Mesenchymal stem cell (in vitro differentiated cells and primary cell): Measurements from ENCODE around the gene FEZF2.
A peak's percentile ranks its signal among the peaks of the same experiment; 100 is the strongest.

Experiments
- DNase-seq: peaks from one replicate; pipeline ENCODE4 v3.0.0-alpha.2; 2013
- H2AFZ ChIP-seq: one replicate; pipeline ENCODE4 v1.6.1; 2013; ENCODE audit warnings: low read depth, mild to moderate bottlenecking, control low read depth, inconsistent platforms, low read length, moderate library complexity
- H2AK5ac ChIP-seq: 2 replicates; pipeline ENCODE4 v1.6.1; 2013; ENCODE audit warnings: low read length, moderate library complexity, mild to moderate bottlenecking, inconsistent platforms; ENCODE audit not compliant: severe bottlenecking
- H2BK120ac ChIP-seq: one replicate; pipeline ENCODE4 v1.6.1; 2013; ENCODE audit warnings: low read depth, mild to moderate bottlenecking, inconsistent platforms, low read length, moderate library complexity
- H2BK12ac ChIP-seq, 2 experiments: one replicate each; pipeline ENCODE4 v1.6.1; 2013; ENCODE audit warnings: inconsistent platforms in 2 of 2, low read length in 2 of 2, mild to moderate bottlenecking in 2 of 2, moderate library complexity in 2 of 2, control low read depth in 1 of 2
- H2BK15ac ChIP-seq: one replicate; pipeline ENCODE4 v1.6.1; 2013; ENCODE audit warnings: mild to moderate bottlenecking, low read depth, inconsistent platforms; ENCODE audit not compliant: poor library complexity, severe bottlenecking
- H2BK5ac ChIP-seq: 2 replicates; pipeline ENCODE4 v1.6.1; 2013; ENCODE audit warnings: low read depth, mild to moderate bottlenecking, low read length, control low read depth, inconsistent platforms; ENCODE audit not compliant: poor library complexity, severe bottlenecking
- H3K14ac ChIP-seq, 2 experiments: one replicate each; pipeline ENCODE4 v1.6.1; 2013; ENCODE audit warnings: inconsistent platforms in 2 of 2, low read length in 2 of 2, control low read depth in 1 of 2, mild to moderate bottlenecking in 1 of 2, moderate library complexity in 1 of 2
- H3K18ac ChIP-seq, 2 experiments: one replicate each; pipeline ENCODE4 v1.6.1; 2013; ENCODE audit warnings: inconsistent platforms in 2 of 2, low read length in 2 of 2, control low read depth in 1 of 2, low read depth in 1 of 2, mild to moderate bottlenecking in 1 of 2
- H3K23ac ChIP-seq, 2 experiments: one replicate each; pipeline ENCODE4 v1.6.1; 2013; ENCODE audit warnings: inconsistent platforms in 2 of 2, low read length in 2 of 2, mild to moderate bottlenecking in 2 of 2, moderate library complexity in 2 of 2, control low read depth in 1 of 2
- H3K27ac ChIP-seq: 2 replicates; pipeline ENCODE4 v1.5.1; 2013; ENCODE audit warnings: mild to moderate bottlenecking, moderate library complexity, low read length, control low read depth, inconsistent platforms; ENCODE audit not compliant: poor library complexity, severe bottlenecking
- H3K27me3 ChIP-seq, 2 experiments: 2 replicates each; pipeline versions ENCODE4 v1.6.1 to v1.7.0; 2013; ENCODE audit warnings: low read length in 2 of 2, mild to moderate bottlenecking in 2 of 2, moderate library complexity in 2 of 2, control low read depth in 1 of 2, inconsistent platforms in 1 of 2; ENCODE audit not compliant: control insufficient read depth in 1 of 2, insufficient read depth in 1 of 2
- H3K36me3 ChIP-seq, 2 experiments: 2 replicates each; pipeline versions ENCODE4 v1.6.1 to v1.7.0; 2013; ENCODE audit warnings: low read length in 2 of 2, control low read depth in 1 of 2, inconsistent platforms in 1 of 2, low read depth in 1 of 2, mild to moderate bottlenecking in 1 of 2; ENCODE audit not compliant: insufficient read depth in 2 of 2, control insufficient read depth in 1 of 2
- H3K4ac ChIP-seq, 2 experiments: one replicate each; pipeline ENCODE4 v1.6.1; 2013; ENCODE audit warnings: inconsistent platforms in 2 of 2, low read length in 2 of 2, mild to moderate bottlenecking in 2 of 2, moderate library complexity in 2 of 2, control low read depth in 1 of 2, low read depth in 1 of 2
- H3K4me1 ChIP-seq: 2 replicates; pipeline ENCODE4 v1.6.1; 2013; ENCODE audit warnings: low read depth, low read length, control low read depth; ENCODE audit not compliant: control insufficient read depth, insufficient read depth
- H3K4me2 ChIP-seq: 2 replicates; pipeline ENCODE4 v1.6.1; 2013; ENCODE audit warnings: low read length, mild to moderate bottlenecking, inconsistent platforms; ENCODE audit not compliant: poor library complexity, severe bottlenecking
- H3K4me3 ChIP-seq, 2 experiments: 2 replicates each; pipeline versions ENCODE4 v1.5.1 to v1.7.0; 2013; ENCODE audit warnings: low read length in 2 of 2, mild to moderate bottlenecking in 2 of 2, control low read depth in 1 of 2, low read depth in 1 of 2; ENCODE audit not compliant: insufficient read depth in 1 of 2
- H3K79me1 ChIP-seq: replicated peaks from 2 replicates; pipeline ENCODE4 v1.6.1; 2013; ENCODE audit warnings: mild to moderate bottlenecking, control low read depth, low read length, inconsistent platforms; ENCODE audit not compliant: poor library complexity, severe bottlenecking
- H3K9ac ChIP-seq: 2 replicates; pipeline ENCODE4 v1.7.0; 2013; ENCODE audit warnings: mild to moderate bottlenecking, low read length, moderate library complexity
- H3K9me3 ChIP-seq: 2 replicates; pipeline ENCODE4 v1.7.0; 2013; ENCODE audit warnings: mild to moderate bottlenecking, low read length; ENCODE audit not compliant: control insufficient read depth
- H4K8ac ChIP-seq: one replicate; pipeline ENCODE4 v1.6.1; 2013; ENCODE audit warnings: inconsistent platforms, mild to moderate bottlenecking, low read length, moderate library complexity
- H4K91ac ChIP-seq: one replicate; pipeline ENCODE4 v1.6.1; 2013; ENCODE audit warnings: mild to moderate bottlenecking, low read length, inconsistent platforms
- WGBS: methylation state at CpG from one replicate; pipeline ENCODE4 v1.1.7; 2013; ENCODE audit warnings: mixed read lengths; 5-methylcytosine and 5-hydroxymethylcytosine counted together

FEZF2 gene

DNA sequence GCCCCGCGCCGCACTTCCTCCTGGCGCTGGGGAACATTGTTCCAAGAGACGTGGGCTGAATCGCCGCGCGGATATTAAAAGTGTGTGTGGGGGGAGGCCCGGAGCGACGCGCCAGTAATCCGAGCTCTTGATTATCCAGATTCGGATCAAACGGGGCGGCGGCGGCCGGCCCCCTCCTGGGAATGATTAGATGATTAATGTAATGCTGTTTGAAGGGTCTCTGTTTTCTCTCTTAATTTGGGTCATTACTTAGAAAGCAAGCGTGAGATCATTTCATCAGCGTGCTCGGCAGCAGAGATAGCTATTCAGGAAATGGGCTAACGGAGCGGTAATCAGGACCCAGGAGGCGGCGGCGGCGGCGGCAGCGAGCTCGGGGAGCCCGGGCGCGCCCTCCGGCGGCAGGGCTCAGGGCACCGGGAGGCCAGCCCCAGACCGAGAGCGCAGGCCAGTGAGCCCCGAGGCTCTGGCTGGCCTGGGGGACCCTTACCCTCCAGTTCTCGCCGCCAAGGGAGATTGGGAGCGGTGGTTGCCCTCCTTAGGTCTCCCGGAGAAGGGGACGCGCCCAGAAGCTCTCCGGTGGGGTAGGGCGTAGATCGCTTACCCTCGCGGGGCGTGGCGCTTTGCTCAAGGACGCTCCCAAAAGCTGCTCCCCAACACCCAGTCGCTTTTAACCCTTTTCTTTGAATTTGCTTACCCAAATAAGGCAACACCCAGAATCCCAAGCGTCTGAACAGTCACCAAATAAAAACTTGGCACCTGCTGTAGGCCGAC is 4.5 kb downstream of the FEZF2 start:
- Histone ChIP-seq H2BK5ac (no peak overlapping the region), H4K91ac (no peak overlapping the region), H3K79me1 (no peaks in the 10 kb centered on the region), H3K36me3 (no peaks in the 10 kb centered on the region), H3K23ac (no peak overlapping the region), H3K4me3 (peak overlapping the region in 1 of 2 experiments; percentile 33), H3K4me2 (peak overlapping the region; percentile 40), H3K27ac (no peak overlapping the region), H2BK15ac (no peak overlapping the region), H3K27me3 (peaks cover 97 to 98% of the 10 kb centered on the region in 2 experiments), H3K14ac (no peak overlapping the region), H2BK12ac (no peak overlapping the region), H3K9ac (no peak overlapping the region), H2AFZ (no peak overlapping the region), H2AK5ac (no peak overlapping the region), H2BK120ac (no peak overlapping the region), H3K4ac (no peak overlapping the region), H3K9me3 (peaks cover 3% of the 10 kb centered on the region), H4K8ac (no peak overlapping the region), H3K4me1 (peaks cover 33% of the 10 kb centered on the region), H3K18ac (no peak overlapping the region)
- 2% methylated on average over 58 of the region's 58 CpGs for WGBS
- DNase-seq = no peak

DNA sequence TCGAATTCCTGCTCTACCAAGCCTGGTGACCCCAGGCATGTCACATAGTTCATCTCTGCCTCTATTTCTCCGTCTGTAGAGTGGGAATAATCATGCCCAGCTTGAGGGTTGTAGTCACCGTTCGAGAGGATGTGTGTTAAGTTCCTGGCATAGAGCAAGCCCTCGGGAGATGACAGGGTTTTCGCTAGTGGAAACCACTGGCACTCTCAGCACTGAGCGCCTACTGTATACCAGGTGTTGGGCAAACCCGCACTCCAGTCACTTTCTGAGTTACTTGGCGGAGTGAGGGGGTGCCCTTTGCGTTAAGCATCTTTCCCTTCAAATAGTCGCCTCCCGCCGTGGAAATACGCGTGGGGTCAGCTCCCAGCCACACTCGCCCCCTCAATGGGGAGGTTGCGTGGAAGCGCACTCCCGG is 5.1 kb downstream of the FEZF2 start:
- Histone ChIP-seq H2BK120ac (no peak overlapping the region), H4K91ac (no peak overlapping the region), H4K8ac (no peak overlapping the region), H3K23ac (no peak overlapping the region), H3K9ac (no peak overlapping the region), H3K27ac (no peak overlapping the region), H3K4me2 (no peak overlapping the region), H2BK15ac (no peak overlapping the region), H3K18ac (no peak overlapping the region), H2BK5ac (no peak overlapping the region), H3K4ac (no peak overlapping the region), H3K4me1 (peaks cover 29% of the 10 kb centered on the region), H2AK5ac (no peak overlapping the region), H3K9me3 (peaks cover 3% of the 10 kb centered on the region), H3K14ac (no peak overlapping the region), H3K79me1 (no peaks in the 10 kb centered on the region), H3K36me3 (no peaks in the 10 kb centered on the region), H2BK12ac (no peak overlapping the region), H3K4me3 (no peak overlapping the region), H3K27me3 (peaks cover 94 to 97% of the 10 kb centered on the region in 2 experiments), H2AFZ (no peak overlapping the region)
- 5% methylated on average over 18 of the region's 19 CpGs for WGBS
- DNase-seq = no peak

DNA sequence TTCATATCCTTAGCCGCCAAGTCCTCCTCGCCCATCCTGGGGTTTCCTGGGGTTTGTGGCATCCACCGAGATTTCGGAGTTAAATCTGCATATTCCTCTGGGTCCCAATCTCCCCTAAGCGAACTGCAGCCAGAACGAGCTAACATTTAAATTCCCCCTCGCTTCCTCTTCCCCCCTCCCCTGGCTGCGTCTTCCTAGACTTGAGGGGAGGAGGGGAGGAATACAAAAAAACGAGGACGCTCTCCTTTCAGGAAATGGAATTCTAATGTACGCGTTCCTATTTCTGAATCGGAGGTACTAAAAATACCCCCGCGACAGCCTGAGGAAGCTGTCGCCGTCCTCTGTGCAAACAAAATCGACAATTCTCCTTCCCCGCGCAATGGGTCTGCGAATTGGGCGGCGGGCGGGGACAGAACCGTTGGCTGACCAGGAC is 5.6 kb downstream of the FEZF2 start:
- no peak overlapping the region for H3K14ac ChIP-seq
- H2AK5ac ChIP-seq = no peak overlapping the region
- no peak overlapping the region for H2AFZ ChIP-seq
- no peak overlapping the region for H2BK5ac ChIP-seq
- no peak overlapping the region for H3K27ac ChIP-seq
- no peaks in the 10 kb centered on the region for H3K36me3 ChIP-seq
- no peak overlapping the region for H3K18ac ChIP-seq
- no peak overlapping the region for H3K4me3 ChIP-seq
- H4K8ac ChIP-seq = no peak overlapping the region
- H3K4me2 ChIP-seq = no peak overlapping the region
- H3K23ac ChIP-seq = no peak overlapping the region
- H2BK12ac ChIP-seq = no peak overlapping the region
- peaks cover 28% of the 10 kb centered on the region for H3K4me1 ChIP-seq
- no peak overlapping the region for H3K9ac ChIP-seq
- no peak overlapping the region for H3K4ac ChIP-seq
- no peak overlapping the region for H2BK120ac ChIP-seq
- peaks cover 93 to 97% of the 10 kb centered on the region in 2 experiments for H3K27me3 ChIP-seq
- DNase-seq = no peak
- no peaks in the 10 kb centered on the region for H3K79me1 ChIP-seq
- H3K9me3 ChIP-seq = peaks cover 3% of the 10 kb centered on the region
- WGBS = 3% methylated on average over 22 of the region's 25 CpGs
- H2BK15ac ChIP-seq = no peak overlapping the region
- no peak overlapping the region for H4K91ac ChIP-seq

DNA sequence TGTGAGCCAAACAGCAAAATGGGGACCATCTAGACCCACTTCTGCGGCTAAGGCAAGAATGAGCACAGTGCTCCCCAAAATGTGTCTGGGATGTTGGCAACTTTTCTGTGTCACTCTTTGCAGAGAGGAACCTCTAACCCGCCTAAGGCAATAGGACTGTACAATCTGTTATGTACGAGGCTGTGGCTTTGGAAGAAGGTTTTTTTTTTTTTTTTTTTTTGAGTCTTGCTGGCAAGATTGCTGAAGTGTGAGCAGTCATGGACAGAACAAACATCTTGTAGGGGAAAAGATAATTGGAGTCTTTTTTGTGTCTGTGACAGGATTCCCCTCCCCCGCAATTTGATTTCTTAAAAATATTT is 7.2 kb downstream of the FEZF2 start:
- no peak overlapping the region for H2BK15ac ChIP-seq
- H4K8ac ChIP-seq = no peak overlapping the region
- no peak overlapping the region for H3K9ac ChIP-seq
- no peak overlapping the region for H3K4ac ChIP-seq
- H3K27me3 ChIP-seq = peaks cover 77 to 86% of the 10 kb centered on the region in 2 experiments
- H2AFZ ChIP-seq = no peak overlapping the region
- 18% methylated on average over 3 of the region's 4 CpGs for WGBS
- H4K91ac ChIP-seq = no peak overlapping the region
- H3K4me2 ChIP-seq = no peak overlapping the region
- peaks cover 16% of the 10 kb centered on the region for H3K4me1 ChIP-seq
- H3K27ac ChIP-seq = no peak overlapping the region
- H3K79me1 ChIP-seq = no peaks in the 10 kb centered on the region
- H2AK5ac ChIP-seq = no peak overlapping the region
- DNase-seq = no peak
- no peak overlapping the region for H2BK120ac ChIP-seq
- no peak overlapping the region for H3K18ac ChIP-seq
- no peak overlapping the region for H3K4me3 ChIP-seq
- no peak overlapping the region for H3K14ac ChIP-seq
- H3K9me3 ChIP-seq = peaks cover 3% of the 10 kb centered on the region
- no peak overlapping the region for H3K23ac ChIP-seq
- H2BK12ac ChIP-seq = no peak overlapping the region
- H2BK5ac ChIP-seq = no peak overlapping the region
- no peaks in the 10 kb centered on the region for H3K36me3 ChIP-seq
